ENCODE measurements around the gene PIK3R5.

DNA sequence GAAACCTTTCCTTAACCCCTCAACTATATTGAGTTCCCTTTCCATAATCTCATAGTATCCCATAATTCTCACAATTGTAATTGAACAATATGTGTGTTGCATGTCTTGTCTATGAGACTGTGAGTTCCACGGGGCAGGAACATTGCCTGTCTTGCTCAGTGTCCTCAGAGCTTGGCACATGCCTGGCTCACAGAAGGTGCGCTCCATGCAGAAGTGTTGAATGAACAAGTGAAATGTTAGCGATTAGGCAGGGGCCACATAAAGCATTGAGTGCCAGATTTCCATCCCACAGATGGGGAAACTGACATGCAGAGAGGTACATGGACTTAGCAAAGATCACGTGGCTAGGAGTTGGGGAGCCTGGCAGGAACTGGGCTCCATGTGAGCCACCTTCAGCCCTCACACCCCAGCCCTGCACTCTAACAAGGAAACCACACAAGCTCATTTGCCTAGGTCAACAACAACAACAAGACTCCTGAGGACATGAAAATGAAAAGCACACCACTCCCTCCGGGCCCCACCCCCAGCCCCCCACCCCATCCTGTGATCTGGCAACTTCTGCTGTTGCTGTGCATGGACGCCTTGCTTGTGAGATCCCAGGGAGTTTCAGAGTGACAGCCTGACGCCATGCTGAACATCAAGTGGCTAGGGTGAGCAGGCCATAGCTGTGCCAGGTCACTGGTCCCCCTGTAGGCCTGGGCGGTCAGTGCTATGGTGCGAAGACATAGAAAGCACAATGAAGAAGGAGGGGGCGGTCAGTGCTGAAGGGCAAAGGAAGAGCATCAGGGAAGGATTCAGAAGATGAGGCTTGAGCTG lies 5.0 kb downstream of the PIK3R5 start:
- TF ChIP-seq, protein P1, sequence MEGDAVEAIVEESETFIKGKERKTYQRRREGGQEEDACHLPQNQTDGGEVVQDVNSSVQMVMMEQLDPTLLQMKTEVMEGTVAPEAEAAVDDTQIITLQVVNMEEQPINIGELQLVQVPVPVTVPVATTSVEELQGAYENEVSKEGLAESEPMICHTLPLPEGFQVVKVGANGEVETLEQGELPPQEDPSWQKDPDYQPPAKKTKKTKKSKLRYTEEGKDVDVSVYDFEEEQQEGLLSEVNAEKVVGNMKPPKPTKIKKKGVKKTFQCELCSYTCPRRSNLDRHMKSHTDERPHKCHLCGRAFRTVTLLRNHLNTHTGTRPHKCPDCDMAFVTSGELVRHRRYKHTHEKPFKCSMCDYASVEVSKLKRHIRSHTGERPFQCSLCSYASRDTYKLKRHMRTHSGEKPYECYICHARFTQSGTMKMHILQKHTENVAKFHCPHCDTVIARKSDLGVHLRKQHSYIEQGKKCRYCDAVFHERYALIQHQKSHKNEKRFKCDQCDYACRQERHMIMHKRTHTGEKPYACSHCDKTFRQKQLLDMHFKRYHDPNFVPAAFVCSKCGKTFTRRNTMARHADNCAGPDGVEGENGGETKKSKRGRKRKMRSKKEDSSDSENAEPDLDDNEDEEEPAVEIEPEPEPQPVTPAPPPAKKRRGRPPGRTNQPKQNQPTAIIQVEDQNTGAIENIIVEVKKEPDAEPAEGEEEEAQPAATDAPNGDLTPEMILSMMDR (conservative IDR thresholded peaks at IDR 0.05; ENCODE audit: low read length): no peak
- TF ChIP-seq EZH2phosphoT487 (IDR thresholded peaks at IDR 0.05; ENCODE audit: borderline replicate concordance, low read depth, low read length): no peak

All from OCI-LY7 (cell line).